Neural progenitor cell (in vitro differentiated cells): Measurements from ENCODE around the gene SMPDL3A.

Experiments
- EZH2phosphoT487 ChIP-seq: fragments of 200-600 bp; sonication (generic); IDR thresholded peaks from 2 replicates; pipeline ENCODE4 v1.6.1; 2017; ENCODE audit warnings: antibody characterized with exemption
- TF ChIP-seq, protein P1 (sequence below): fragments of 200-600 bp; sonication (generic); IDR thresholded peaks from 2 replicates; pipeline ENCODE4 v1.5.1; 2017; ENCODE audit warnings: antibody characterized with exemption, mild to moderate bottlenecking

DNA sequence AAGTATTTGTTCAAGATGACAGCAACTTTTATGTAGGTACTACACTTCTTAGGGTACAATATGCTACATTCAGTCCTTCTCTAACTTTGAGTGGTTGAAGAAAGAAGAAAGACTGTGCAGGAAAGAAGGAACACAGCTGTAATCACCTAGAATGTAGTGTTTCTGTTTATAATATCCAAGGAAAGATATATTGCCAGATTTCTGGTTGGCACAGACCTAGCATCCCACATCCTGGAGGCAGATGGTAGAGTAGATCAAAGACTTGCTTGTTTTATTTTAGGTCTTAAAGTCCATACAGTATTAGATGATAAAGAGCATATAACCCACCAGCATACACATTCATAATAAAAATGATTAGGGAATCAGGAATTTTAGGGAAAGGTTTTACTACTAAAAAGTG, 22.8 kb upstream of the SMPDL3A start:
- TF ChIP-seq, protein P1, sequence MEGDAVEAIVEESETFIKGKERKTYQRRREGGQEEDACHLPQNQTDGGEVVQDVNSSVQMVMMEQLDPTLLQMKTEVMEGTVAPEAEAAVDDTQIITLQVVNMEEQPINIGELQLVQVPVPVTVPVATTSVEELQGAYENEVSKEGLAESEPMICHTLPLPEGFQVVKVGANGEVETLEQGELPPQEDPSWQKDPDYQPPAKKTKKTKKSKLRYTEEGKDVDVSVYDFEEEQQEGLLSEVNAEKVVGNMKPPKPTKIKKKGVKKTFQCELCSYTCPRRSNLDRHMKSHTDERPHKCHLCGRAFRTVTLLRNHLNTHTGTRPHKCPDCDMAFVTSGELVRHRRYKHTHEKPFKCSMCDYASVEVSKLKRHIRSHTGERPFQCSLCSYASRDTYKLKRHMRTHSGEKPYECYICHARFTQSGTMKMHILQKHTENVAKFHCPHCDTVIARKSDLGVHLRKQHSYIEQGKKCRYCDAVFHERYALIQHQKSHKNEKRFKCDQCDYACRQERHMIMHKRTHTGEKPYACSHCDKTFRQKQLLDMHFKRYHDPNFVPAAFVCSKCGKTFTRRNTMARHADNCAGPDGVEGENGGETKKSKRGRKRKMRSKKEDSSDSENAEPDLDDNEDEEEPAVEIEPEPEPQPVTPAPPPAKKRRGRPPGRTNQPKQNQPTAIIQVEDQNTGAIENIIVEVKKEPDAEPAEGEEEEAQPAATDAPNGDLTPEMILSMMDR: no peak
- no peak for TF ChIP-seq EZH2phosphoT487
